Measurements from ENCODE around the gene SYT8.
"Not testable (repeated sequence)": the region's sequence is repeated elsewhere in the genome, so short reads cannot be mapped to it uniquely, and the experiment has no call there.

Gene SYT8

DNA sequence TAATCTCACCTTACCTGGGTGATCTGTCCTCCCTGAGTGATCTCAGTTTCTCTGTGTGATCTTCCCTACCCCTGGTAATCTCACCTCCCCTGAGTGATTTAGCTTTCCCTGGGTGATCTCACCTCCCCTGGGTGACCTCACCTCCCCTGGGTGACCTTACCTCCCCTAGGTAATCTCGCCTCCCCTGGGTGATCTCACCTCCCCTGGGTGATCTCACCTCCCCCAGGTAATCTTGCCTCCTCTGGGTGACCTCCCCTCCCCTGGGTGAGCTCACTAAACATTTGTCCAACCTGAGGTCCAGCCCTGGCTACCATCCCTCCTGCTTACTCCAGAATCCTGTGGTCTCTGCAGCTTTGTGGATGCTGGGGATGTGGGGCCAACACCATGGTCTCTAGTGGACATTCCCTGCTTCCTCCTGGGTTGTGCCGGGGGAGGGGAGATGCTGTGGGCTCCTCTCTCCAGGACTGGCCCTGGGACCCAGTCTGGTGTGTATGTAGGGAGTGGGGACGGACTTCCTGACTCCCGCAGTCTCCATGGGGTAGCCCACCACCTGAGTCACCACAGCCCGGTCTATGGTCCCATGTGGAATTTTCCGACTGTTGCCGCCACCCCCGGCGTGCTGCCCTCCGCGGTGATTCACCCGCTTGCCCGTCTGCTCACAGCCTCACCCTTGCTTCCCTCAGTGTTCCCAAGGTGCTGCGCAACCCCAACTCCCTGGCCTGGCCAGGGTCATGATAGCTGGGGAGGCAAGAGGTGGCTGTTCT is 28.0 kb downstream of the SYT8 start:
- DNase-seq = no peak

DNA sequence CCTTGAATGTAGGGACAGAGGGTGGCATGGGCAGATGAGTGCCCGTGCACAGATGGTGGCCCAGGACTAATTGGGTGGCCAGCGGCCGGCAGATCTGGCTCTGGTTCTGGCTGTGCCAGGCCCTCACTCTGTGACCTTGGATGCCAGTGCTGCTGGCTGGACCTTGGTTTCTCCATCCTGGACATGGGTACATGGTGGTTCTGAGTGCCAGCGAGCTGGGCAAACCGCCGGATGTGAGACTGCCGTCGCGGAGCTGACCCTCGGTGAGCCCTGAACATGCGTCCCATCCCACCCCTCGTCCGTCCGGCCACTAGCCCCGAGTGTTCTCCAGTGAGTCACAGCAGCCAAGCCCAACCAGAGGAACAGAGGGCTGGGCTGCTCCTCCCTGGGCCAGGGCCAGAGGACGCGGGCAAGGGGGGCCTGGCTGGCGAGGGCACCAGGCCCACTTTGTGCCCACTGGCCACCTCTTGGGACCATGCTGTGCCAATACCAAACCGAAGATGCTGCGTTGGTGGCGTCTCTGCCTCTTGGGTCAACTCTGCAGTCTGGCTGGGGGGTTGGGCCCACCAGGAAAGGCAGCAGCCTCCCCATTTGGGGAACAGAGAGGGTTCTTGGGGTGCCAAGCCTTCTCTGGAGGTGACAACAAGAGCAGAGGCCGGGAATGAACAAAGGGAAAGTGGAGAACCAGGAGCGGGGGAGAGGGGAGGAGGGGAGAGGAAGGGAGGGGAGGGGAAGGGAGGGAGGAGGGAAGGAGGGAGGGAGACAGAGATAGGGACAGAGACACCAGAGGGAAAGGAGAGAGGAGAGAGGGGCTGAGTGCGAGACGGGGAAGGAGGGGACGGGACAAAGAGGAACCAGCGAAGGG is 28.8 kb downstream of the SYT8 start:
- DNase-seq = peak; percentile 84

DNA sequence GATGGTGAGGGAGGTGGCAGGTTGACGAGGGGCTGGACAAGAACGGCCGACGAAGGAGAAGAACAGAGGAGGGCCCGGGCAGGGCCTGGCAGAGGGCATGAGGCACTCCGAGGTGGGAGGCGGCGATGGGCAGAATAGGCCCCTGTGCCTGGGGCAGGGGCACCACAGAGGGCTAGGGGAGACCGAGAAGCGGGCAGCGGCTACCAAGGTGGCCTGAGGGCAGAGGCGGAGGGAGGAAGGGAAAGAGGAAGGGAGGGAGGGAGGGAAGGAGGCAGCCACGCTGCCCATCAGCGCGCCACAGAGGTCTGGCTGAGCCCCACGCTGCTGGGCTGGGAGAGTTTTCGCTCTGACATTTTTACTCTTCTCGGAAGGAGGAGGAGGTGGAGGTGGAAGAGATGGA is 29.4 kb downstream of the SYT8 start:
- no peak for DNase-seq

DNA sequence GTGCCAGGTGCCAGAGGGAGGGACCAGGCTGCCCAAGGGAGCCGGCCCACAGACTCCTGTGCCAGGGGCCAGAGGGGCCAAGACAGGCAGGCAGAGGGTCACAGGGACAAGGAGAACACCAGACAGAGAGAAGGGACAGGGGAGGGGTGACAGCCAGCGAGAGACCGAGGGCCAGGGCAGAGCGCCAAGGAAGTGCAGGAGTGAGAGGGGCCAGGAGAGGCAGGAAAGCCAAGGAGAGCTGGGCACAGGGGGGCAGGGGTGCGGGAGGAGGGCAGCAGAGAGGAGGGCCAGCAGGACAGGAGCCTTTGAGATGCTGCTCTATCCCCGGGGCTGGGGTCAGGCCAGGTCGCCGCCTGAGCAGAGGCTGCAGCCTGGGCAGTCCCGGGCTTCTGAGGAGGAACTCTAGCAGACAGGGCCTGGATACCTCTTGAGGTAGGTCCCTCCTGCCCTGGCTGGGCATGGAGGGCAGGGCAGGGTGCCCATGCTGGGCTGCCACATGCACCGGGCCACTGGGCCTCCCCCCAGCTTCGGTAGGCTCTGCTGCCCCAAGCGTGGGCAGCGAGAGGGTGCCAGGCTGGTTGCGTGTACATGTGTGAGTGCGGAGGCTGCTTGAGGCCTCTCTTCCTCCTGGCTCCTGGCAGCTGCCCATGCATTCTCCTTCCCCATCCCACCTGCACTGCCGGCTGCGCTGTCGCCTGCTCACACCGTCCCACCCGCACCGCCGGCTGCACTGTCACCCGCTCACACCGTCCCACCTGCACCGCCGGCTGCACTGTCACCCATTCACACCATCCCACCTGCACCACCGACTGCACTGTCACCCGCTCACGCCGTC is 30.3 kb downstream of the SYT8 start:
- DNase-seq = peak; percentile 35

DNA sequence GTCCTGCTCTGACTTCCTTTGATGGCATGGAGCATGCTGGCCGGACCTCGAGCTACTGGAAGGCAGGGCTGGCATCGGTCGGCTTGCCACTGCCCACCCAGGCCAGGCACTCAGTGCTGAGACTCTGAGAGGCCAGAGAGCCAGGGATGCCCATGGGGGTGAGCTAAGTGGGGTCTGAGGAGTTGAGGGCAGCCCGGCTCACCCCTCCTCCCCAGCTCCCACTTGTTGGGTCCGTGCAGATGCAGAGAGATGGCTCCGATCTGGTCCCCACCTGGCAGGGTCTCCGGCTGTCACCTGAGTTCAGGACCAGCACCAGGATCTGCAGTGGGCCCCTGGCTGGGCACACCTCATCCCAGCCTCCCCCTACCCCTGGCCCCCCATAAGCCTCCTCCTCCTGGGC is 31.4 kb downstream of the SYT8 start:
- no peak for DNase-seq

DNA sequence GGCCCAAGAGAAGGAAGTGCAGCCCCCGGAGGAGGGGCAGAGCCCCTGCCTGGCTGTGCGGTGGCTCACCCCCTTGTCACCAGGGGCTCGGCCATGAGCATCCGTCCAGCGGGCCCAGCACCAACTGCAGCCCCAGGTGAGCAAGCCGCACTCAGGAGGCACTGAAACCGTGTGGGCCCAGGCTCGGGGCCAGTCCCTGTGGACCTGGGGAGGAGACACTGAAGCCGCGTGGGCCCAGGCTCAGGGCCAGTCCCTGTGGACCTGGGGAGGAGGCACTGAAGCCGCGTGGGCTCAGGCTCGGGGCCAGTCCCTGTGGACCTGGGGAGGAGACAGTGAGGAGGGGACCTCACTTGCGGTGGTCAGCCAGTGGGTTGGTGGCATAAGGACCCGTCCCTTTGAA is 32.0 kb downstream of the SYT8 start:
- DNase-seq = no peak

DNA sequence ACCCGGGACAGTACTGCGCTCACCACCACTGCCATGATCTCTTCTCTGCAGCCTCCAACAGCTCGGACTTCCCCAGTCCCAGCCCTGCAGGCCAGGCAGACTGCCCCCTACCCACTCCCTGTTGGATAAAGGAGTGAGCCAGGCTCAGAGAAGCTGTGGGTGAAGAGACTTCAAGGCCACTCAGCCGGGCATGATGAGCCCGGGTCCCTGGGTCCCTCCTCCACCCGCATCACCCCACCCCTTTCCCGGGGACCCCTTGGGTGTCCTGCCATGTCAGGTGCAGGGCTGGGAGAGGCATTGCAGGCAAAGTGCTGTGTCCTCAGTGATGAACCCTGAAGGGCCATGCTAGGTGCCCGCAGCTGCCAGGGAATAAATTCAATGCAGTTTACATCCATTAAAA is 32.6 kb downstream of the SYT8 start:
- DNase-seq = no peak

DNA sequence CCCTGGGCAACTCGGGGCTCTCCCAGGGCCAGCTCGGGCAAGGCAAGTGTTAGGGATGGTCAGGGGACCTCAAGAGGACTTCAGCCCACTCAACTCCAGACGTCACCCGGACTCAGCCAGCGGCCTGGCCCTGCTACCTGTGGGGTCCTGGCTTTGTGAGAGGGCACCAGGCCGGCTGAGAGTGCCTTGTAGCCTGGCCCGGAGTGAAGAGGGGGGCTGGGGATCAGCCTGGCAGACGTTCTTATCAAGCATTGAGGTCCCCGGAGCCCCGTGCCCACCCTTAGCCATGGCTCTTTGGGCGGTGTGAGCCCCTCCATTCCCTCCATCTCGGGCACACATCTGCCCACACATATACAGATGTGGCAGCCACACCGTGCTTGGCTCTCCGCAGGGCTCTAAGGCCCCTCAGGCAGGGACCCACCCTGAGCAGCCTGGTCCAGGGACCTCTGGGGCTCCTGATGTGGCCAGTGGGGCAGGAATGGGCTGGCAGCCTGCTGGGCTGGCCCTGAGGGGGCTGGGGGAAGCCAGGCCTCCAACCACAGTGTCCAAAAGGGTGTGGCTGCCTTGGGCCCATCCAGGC is 33.4 kb downstream of the SYT8 start:
- no peak for DNase-seq

DNA sequence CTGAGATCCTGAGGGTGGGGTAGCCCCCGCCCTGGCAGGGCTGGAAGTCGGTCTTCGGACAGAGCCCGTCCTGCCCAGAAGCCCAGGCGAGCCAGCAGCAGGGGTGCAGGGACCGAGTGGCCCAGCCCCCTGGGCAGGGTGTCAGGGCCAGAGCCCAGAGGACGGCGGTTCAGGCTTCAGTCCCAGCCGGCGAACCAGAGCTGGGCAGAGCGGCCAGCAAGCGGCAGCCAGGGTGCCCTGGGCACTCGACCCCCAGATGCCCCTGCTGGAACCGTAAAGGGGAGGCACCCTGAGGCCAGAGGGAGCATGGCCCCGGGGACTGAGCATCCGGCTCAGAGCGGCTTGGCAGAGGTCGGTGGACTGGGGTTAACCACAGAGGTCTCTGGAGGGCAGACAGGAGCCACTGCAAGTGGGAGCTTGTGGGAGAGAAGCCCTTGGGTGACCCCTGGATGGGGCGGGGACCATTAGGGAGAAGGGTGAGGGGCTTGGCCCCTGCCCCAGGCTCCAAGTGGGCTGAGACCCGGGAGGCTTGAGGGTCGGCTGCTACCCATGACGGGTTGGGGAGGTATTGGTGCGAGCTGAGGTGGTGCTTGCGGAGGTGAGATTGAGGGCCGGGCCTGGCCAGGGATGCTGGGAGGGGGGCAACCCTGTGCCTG is 34.0 kb downstream of the SYT8 start:
- no peak for DNase-seq

DNA sequence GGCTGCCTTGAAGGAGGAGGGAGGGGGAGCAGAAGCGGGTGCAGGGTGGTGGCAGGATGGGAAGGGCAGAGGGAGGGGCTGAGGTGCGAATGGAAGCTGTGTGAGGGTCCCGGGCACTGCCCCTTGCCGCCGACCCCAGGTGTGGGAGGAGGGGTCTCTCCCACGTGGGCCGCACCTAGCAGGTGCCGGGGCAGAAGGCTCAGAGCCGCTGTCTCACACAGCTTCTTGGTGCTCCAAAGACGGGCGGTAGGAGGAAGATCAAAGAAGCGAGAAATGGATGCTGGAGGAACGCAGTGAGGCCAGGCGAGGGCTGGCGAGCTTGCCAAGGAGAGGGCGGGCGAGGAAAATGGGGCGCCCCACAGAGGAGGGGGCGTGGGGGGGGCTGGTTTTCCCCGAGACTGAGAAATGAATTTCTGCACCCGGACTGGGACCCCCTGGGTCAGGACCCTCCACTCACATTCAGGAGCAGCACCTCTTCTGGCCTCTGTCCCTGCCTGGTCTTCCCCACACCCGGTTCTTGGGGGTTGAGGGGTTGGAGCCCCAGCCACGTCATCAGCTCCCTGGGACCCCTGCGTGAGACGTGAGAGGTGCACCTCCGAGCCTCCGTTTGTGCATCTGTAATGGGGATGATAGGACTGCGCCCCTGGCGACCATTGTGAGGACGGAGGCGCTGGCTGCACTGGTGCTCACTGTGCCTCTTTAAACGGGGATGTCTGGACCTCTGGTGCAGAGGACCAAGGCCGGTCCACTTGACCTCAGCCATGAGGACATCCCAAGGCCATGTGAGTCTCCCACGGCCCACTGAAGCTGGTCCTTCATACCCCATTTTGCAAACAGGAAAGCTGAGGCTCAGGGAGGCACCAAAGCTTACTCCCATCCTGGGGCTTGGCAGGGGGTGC is 34.9 kb downstream of the SYT8 start:
- DNase-seq = peak; percentile 56

DNA sequence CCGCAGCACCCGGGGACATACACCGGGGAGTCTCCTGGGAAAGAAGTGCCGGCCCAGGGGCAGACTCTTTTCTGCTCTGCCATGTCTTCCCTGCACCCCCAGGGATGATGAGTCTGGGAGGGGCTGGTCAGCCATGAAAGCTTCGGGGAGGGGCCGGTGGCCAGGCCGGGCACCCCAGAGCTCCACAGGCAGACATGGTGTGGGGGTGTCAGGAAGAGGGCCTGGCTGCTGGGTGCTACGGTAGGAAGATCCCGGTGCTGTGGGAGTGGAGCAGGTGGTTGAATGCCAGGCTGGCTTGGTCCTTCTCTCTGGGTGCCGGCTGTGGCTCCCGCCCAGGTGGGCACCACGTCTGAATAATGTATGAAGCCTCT is 35.5 kb downstream of the SYT8 start:
- DNase-seq = no peak

DNA sequence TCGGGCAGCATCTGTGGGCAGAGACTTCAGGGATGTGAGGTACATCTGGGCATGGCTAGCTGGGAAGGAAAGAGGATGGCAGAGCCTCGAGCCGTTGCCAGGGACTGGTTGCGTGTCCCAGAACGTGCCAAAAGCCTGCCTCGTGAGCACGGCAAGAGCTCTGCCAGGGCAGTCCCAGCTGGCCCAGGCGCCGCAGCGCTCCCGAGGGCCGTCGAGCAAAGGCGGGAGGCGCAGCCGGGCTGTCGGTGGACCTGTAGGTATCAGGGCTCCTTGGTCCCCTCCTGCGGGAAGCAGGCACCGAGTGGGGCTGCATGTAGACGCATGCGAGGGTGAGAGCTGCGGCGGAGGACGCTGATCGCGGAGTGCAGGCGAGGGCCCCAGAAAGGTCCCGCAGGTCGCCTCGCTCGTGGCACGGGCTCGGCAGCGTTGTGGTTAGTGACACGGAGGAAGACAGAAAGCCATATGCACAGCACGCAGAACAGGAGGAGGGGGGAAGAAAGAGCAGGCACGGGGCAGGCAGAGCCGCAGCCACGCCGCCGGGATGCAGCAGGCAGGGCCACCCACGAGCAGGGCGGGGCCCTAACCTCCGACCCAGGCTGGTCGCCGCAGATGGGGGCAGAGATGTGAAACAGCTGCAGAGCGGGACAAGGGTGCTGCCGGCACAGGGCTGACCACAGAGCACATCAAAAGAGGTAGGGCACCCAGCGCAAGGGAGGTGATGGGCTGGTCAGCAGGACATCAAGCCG is 36.1 kb downstream of the SYT8 start:
- peak; percentile 39 for DNase-seq

DNA sequence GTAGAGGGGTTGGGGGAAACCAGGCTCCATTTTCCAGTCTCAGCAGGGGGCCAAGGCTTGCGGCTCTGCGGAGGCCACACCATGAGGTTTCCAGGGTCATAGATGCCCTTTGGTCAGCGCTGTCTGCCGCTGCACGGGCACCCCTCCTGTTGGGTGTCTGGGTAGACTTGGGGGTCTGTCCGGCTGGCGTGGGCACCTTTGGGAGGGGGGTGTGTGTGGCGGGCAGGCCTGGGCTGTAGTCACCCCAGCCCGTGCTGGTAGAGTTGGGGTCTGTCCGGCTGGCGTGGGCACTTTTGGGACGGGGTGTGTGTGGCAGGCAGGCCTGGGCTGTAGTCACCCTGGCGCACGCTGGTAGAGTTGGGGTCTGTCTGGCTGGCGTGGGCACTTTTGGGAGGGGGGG is 36.7 kb downstream of the SYT8 start:
- no peak for DNase-seq

DNA sequence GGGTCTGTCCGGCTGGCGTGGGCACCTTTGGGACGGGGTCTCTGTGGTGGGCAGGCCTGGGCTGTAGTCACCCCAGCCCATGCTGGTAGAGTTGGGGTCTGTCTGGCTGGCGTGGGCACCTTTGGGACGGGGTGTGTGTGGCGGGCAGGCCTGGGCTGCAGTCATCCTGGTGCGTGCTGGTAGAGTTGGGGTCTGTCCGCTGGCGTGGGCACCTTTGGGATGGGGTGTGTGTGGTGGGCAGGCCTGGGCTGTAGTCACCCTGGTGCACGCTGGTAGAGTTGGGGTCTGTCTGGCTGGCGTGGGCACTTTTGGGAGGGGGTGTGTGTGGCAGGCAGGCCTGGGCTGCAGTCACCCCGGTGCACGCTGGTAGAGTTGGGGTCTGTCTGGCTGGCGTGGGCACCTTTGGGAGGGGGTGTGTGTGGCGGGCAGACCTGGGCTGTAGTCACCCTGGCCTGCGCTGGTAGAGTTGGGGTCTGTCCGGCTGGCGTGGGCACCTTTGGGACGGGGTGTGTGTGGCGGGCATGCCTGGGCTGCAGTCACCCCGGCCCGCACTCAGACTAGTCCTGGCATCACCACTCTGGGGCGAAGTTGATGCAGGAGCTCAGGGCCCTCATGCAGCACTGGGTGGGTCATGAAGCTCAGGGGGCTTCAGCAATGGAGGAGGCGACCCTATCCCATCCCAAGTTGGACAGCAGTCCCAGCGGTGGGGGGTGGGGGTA is 37.6 kb downstream of the SYT8 start:
- DNase-seq = no peak

DNA sequence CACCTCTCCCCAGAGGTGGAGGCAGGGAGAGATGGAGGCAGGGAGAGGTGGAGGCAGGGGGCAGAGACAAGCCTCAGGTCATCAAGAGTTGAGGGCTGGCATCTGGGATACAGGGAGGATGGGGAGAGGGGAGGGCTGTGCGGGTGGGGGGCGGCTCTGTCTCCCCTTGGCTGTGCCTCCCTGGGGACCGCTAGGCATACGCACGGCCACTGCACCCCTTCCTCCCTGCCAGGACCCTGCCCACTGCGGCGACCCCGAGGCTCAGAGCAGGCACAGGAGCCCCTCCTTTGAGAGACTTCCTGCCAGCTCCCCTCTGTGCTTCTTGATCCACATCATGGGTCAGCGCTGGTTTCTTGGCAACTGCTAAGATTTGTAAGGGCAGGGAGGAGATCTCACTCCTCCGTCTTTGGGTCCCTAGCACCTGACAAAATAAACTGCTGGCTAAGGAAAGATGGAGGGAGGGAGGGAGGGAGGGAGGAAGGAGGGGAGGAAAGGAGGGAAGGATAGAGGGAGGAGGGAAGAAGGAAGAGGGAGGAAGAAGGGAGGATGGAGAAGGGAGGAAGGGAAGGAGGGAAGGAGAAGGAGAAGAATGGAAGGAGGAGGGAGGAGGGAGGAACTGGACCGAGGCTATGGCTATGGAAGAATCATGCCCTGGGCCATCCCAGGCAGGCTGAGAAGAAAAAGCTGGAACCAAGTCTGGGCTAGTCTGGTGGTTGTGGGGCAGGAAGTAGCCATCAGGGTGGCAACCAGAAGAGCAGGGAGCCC is 38.4 kb downstream of the SYT8 start:
- no peak for DNase-seq

DNA sequence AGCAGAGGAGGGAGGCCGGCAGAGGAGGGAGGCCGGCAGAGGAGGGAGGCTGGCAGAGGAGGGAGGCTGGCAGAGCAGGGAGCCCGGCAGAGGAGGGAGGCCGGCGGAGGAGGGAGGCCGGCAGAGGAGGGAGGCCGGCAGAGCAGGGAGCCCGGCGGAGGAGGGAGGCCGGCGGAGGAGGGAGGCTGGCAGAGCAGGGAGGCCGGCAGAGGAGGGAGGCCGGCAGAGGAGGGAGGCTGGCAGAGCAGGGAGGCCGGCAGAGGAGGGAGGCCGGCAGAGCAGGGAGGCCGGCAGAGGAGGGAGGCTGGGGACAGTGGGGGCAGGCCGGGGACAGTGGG is 39.0 kb downstream of the SYT8 start:
- not testable (repeated sequence) for DNase-seq

DNA sequence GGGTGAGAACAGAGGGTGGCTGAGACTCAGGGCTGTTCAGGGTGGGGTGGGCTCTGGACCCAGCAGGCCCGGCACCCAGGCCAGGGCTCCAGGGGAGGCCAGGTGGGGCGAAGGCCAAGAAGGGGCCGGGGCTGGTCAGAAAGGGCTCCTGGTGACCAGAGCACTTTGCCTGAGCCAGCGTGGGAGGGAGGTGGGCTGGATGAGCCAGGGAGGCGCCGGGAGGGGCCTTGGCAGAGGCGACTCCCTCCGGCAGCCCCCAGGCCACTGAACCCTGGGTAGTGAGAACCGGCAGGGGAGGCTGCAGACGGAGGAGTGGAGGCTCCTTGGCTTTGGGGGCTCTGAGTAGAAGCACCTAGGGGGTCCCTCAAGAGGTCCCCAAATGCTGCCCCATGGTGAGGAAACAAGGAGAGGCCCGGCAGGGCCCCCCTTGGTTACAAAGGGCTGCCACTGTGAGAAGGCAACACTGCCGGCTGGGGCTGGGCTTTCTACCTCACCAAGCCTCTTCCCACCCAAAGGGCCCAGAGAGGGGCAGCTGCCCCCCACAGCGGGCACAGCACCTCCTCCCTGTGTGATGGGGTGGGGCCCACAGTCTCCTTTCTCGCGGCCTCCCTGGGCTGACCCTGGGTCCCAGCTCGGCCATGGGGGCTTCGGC is 39.8 kb downstream of the SYT8 start:
- DNase-seq = not testable (repeated sequence)

DNA sequence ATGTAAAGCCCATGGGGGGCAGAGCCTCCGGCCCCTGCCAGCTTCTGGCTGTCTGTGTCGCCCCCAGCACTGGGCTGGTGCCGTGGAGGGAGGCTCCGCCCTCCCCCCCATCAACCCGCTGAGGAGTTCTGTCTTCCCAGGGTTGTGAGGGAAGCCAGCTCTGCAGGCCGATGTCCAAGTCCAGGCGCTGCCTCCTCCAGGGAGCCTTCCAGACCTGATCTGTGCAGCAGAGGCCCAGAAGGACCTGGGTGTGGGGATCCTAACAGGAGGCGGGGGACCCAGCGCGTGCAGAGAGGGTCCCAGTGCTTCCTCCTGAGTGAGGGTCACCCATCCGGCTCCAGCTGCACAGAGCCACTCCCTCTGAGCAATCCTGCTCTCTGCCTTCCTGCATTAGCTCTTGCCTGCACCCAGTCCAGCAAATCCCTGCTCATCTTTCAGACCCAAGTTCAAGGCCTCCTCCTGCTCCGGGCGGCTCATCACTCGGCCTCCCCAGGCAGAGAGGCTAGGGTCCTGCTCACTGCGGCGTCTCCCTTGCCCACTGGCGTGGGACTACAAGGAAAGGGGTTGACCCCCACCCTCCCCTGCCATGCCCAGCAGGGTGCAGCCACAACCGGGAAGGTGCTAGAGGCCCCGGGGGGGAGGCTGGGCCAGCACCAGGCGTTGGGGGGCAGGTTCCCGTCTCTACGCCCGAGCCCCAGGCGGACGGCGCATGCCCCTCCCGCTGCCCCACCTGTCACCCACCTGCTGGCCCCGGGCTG is 40.5 kb downstream of the SYT8 start:
- no peak for DNase-seq
